HEK293 (cell line): Measurements from ENCODE around the gene ZBTB39.
"Not testable (repeated sequence)": the region's sequence is repeated elsewhere in the genome, so short reads cannot be mapped to it uniquely, and the experiment has no call there.

Experiments used
- CTCF ChIA-PET: fragments of 350-600 bp; formaldehyde crosslinking; extraction: SDS; loops from one replicate; lab custom pipeline; 2021; ENCODE audit warnings: antibody characterized with exemption; lab: Yijun Ruan, JAX
- POLR2A ChIA-PET: fragments of 300-600 bp; formaldehyde crosslinking; extraction: SDS; loops from one replicate; lab custom pipeline; 2020; ENCODE audit warnings: antibody characterized with exemption, inconsistent platforms; lab: Yijun Ruan, JAX
- H3K27ac ChIP-seq: fragments of 200-500 bp; sonication (Bioruptor generic); 2 replicates; pipeline ENCODE4 v1.5.1; 2014; ENCODE audit warnings: low read depth, low read length, control low read depth, inconsistent platforms; ENCODE audit errors: extremely low read depth
- H3K36me3 ChIP-seq, 2 experiments: fragments of 200-500 bp in 1 of 2; sonication (Bioruptor generic) in 1 of 2; 1 replicate in 1 of 2; 2 replicates in 1 of 2; pipeline ENCODE4 v1.5.1; 2014 to 2017; ENCODE audit warnings: inconsistent platforms in 2 of 2, low read length in 2 of 2; ENCODE audit not compliant: control insufficient read depth in 2 of 2, insufficient read depth in 1 of 2
- H3K4me1 ChIP-seq: fragments of 200-500 bp; sonication (Bioruptor generic); 2 replicates; pipeline ENCODE4 v1.5.1; 2014; ENCODE audit warnings: mild to moderate bottlenecking, low read length, inconsistent platforms; ENCODE audit not compliant: control insufficient read depth, insufficient read depth
- H3K4me3 ChIP-seq: 2 replicates; pipeline ENCODE4 v1.5.1; 2011; ENCODE audit warnings: low read depth, mild to moderate bottlenecking, control low read depth, low read length, moderate library complexity
- H3K9me3 ChIP-seq: fragments of 200-500 bp; sonication (Bioruptor generic); 2 replicates; pipeline ENCODE4 v1.5.1; 2014; ENCODE audit warnings: low read depth, low read length, inconsistent platforms; ENCODE audit not compliant: control insufficient read depth, insufficient read depth
- GLI2 ChIP-seq: fragments of 450-650 bp; formaldehyde crosslinking; IDR thresholded peaks from 2 replicates; pipeline ENCODE4; 2017; ENCODE audit warnings: missing biosample characterization, missing genetic modification characterization, low read depth, borderline replicate concordance
- HOXA7 ChIP-seq: sonication (generic); formaldehyde crosslinking; IDR thresholded peaks from 2 replicates; pipeline ENCODE4 v1.8.1; 2022; ENCODE audit warnings: missing genetic modification reagents, borderline replicate concordance
- HOXC10 ChIP-seq: sonication (generic); formaldehyde crosslinking; IDR thresholded peaks from 2 replicates; pipeline ENCODE4 v1.8.1; 2023; ENCODE audit warnings: mild to moderate bottlenecking, missing genetic modification reagents
- KLF16 ChIP-seq: fragments of 450-650 bp; formaldehyde crosslinking; IDR thresholded peaks from 2 replicates; pipeline ENCODE4 v1.5.1; 2017; ENCODE audit warnings: missing biosample characterization, missing genetic modification characterization
- SCRT2 ChIP-seq: fragments of 450-650 bp; formaldehyde crosslinking; IDR thresholded peaks from 2 replicates; pipeline ENCODE4 v1.5.1; 2016; ENCODE audit warnings: missing biosample characterization, missing genetic modification characterization
- ZBTB10 ChIP-seq: fragments of 450-650 bp; formaldehyde crosslinking; IDR thresholded peaks from 2 replicates; pipeline ENCODE4 v1.5.1; 2016; ENCODE audit warnings: missing biosample characterization, missing genetic modification characterization
- ZBTB17 ChIP-seq: fragments of 450-650 bp; formaldehyde crosslinking; IDR thresholded peaks from 2 replicates; pipeline ENCODE4 v1.5.1; 2016; ENCODE audit warnings: missing biosample characterization, missing genetic modification characterization
- ZNF175 ChIP-seq: fragments of 450-650 bp; formaldehyde crosslinking; IDR thresholded peaks from 2 replicates; pipeline ENCODE4 v1.5.1; 2016; ENCODE audit warnings: missing biosample characterization, missing genetic modification characterization
- ZNF248 ChIP-seq: fragments of 450-650 bp; formaldehyde crosslinking; IDR thresholded peaks from 2 replicates; pipeline ENCODE4 v1.5.1; 2017; ENCODE audit warnings: missing biosample characterization, missing genetic modification characterization
- ZNF610 ChIP-seq: fragments of 450-650 bp; formaldehyde crosslinking; IDR thresholded peaks from 2 replicates; pipeline ENCODE4 v1.5.1; 2016; ENCODE audit warnings: missing biosample characterization, missing genetic modification characterization, borderline replicate concordance
- ZNF621 ChIP-seq: fragments of 450-650 bp; formaldehyde crosslinking; IDR thresholded peaks from 2 replicates; pipeline ENCODE4 v1.5.1; 2017; ENCODE audit warnings: missing biosample characterization, missing genetic modification characterization
- ZNF658 ChIP-seq: fragments of 450-650 bp; formaldehyde crosslinking; IDR thresholded peaks from 2 replicates; pipeline ENCODE4; 2016; ENCODE audit warnings: missing biosample characterization, missing genetic modification characterization
- ZNF664 ChIP-seq: fragments of 450-650 bp; formaldehyde crosslinking; IDR thresholded peaks from 2 replicates; pipeline ENCODE4 v1.5.1; 2016; ENCODE audit warnings: missing biosample characterization, missing genetic modification characterization
- ZNF704 ChIP-seq: fragments of 450-650 bp; formaldehyde crosslinking; IDR thresholded peaks from 2 replicates; pipeline ENCODE4 v1.5.1; 2016; ENCODE audit warnings: missing biosample characterization, missing genetic modification characterization

ZBTB39 gene

GRCh38 chr12:57027805-57028153, 21.4 kb upstream of the ZBTB39 start:
- H3K4me1 ChIP-seq, result peaks cover 5% of the 10 kb centered on the region
- ChIA-PET CTCF (interaction anchor here (0.6 to 2.6 kb wide), 6 partner anchors 19 to 84 kb away, joined by 3 to 7 read pairs (median 4); partner anchors contain the start of gene STAT6), POLR2A (interaction anchor here (0.6 kb wide), 1 partner anchor 658 kb away, joined by 3 read pairs; no protein-coding TSS in a partner anchor)
- H3K36me3 ChIP-seq, result no peaks in the 10 kb centered on the region
- H3K9me3 ChIP-seq, result no peaks in the 10 kb centered on the region
- H3K4me3 ChIP-seq, result no peak overlapping the region
- no peak overlapping the region for H3K27ac ChIP-seq
- TF ChIP-seq SCRT2 (tag by site-specific recombination), result peak; percentile 68
- TF ChIP-seq ZNF621, result no peak
- no peak for TF ChIP-seq HOXA7

GRCh38 chr12:57027011-57027804, 20.9 kb upstream of the ZBTB39 start:
- TF ChIP-seq ZBTB17 (tag by site-specific recombination) (peak; percentile 39; the same call in 1 of the 2 replicates), HOXC10 (no peak)
- TF ChIP-seq, all 188 proteins: peak for 1
- no peak overlapping the region for H3K4me3 ChIP-seq
- CTCF ChIA-PET, result interaction anchor here (0.8 to 2.6 kb wide), 5 partner anchors 26 to 85 kb away, joined by 4 to 7 read pairs (median 4); partner anchors contain the start of gene STAT6
- peaks cover 5% of the 10 kb centered on the region for H3K4me1 ChIP-seq
- no peaks in the 10 kb centered on the region for H3K9me3 ChIP-seq
- H3K27ac ChIP-seq, result no peak overlapping the region
- POLR2A ChIA-PET, result no interaction called here
- H3K36me3 ChIP-seq, result no peaks in the 10 kb centered on the region

- TF ChIP-seq ZNF658 (no peak), ZNF704 (no peak), ZBTB10 (tag by site-specific recombination) (no peak), GLI2 (no peak), ZNF664 (tag by site-specific recombination) (no peak), KLF16 (tag by site-specific recombination) (no peak), ZNF175 (tag by site-specific recombination) (no peak), ZNF610 (tag by site-specific recombination) (no peak), ZNF248 (tag by site-specific recombination) (no peak)
- TF ChIP-seq, all 188 proteins: peak for 0
- POLR2A ChIA-PET, result no interaction called here
- H3K4me1 ChIP-seq, result no peaks in the 10 kb centered on the region
- H3K9me3 ChIP-seq, result no peaks in the 10 kb centered on the region
- CTCF ChIA-PET, result interaction anchor here (0.7 to 1.2 kb wide), 4 partner anchors 17 to 87 kb away, joined by 3 to 4 read pairs (median 3); no protein-coding TSS in a partner anchor
- no peaks in the 10 kb centered on the region for H3K36me3 ChIP-seq
- no peak overlapping the region for H3K4me3 ChIP-seq
- no peak overlapping the region for H3K27ac ChIP-seq
Measured at GRCh38 chr12:57025196-57025595, 18.9 kb upstream of the ZBTB39 start.

- POLR2A ChIA-PET, H3K4me1 ChIP-seq, H3K36me3 ChIP-seq, H3K27ac ChIP-seq, H3K9me3 ChIP-seq, H3K4me3 ChIP-seq: not testable (repeated sequence)
- CTCF ChIA-PET, result interaction anchor here (0.7 to 6.8 kb wide), 4 partner anchors 16 to 171 kb away, joined by 3 to 60 read pairs (median 4); partner anchors contain the start of gene ZBTB39
Measured at GRCh38 chr12:57022324-57022723, 16.0 kb upstream of the ZBTB39 start.
